Measurements from ENCODE around the gene GRN. TPM values are rescaled to one million over a fixed set of nuclear protein-coding genes. Genes with fewer than 3 reads are reported as not detected.
"Not testable (repeated sequence)": the region's sequence is repeated elsewhere in the genome, so short reads cannot be mapped to it uniquely, and the experiment has no call there.

The GRN gene
- polyA plus RNA-seq, 6 donors from 2014 or later = 102 to 198 (median 110) TPM

- Mint-ChIP-seq H3K36me3 (no peaks in the 10 kb centered on the region), H3K4me1 (peaks cover 10 to 21% (median 11%) of the 10 kb centered on the region in 3 donors), H3K4me3 (peak overlapping the region in 5 of 8 donors; percentile 21 to 77 (median 74))
These were observed 17.4 kb downstream of the GRN start for GRCh38 chr17:44362459-44362948.

DNA sequence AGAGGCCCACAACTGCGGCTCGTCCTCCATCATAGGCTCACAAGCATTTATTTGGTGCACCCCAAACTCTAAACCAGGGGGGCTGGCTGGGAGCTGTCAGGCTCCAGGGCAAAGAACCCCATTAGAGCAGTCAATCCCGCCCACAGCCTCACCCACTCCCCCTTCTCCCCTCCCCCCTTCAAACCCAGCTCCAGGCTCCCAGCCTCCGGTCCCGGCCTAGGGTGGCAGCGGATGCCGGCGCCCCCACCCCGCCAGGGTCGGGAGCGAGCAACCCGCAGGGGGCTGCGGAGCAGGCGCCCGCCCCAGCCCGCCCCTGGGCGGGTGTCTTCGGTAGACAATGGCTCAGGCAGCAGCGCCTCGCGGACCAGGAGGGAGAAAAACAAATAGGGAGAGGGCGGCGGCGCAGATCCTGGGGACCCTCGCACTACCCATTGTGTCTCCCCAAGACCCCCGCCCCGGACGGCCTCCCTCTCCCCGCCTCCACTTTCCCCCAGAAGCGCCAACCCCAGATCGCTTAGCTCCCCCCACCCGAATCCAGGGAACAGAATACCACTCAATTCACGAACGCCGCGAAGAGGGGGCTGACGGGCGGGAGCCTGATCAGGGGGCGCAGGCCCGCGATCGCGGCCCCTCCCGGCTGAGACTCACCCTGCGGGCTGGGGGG lies 18.0 kb downstream of the GRN start:
- H3K27me3 Mint-ChIP-seq = peaks cover 28 to 61% (median 49%) of the 10 kb centered on the region in 3 donors
- ATAC-seq (ENCODE audit: low read depth in 2 of 2) (peak; percentile 27 to 34), DNase-seq (no peak)
- peak overlapping the region; percentile 21 to 88 (median 78) for H3K4me3 Mint-ChIP-seq
- H3K27ac Mint-ChIP-seq = no peak overlapping the region
- H3K4me1 Mint-ChIP-seq = peaks cover 10 to 19% (median 11%) of the 10 kb centered on the region in 3 donors
- H3K9me3 Mint-ChIP-seq = no peaks in the 10 kb centered on the region
- no peaks in the 10 kb centered on the region for H3K36me3 Mint-ChIP-seq

More at GRCh38 chr17:44362459-44362948, 17.4 kb downstream of the GRN start:
- H3K27ac Mint-ChIP-seq = no peak overlapping the region
- peaks cover 24 to 55% (median 43%) of the 10 kb centered on the region in 3 donors for H3K27me3 Mint-ChIP-seq
- ATAC-seq (ENCODE audit: low read depth in 2 of 2) (no peak), DNase-seq (no peak)
- no peaks in the 10 kb centered on the region for H3K9me3 Mint-ChIP-seq

- Mint-ChIP-seq H3K27ac (peak within 1 kb of the TSS in 1 of 6 donors; percentile 84), H3K4me3 (peak within 1 kb of the TSS; percentile 49 to 93 (median 86)), H3K36me3 (no peaks in the 10 kb centered on the region), H3K4me1 (peaks cover 8 to 19% (median 9%) of the 10 kb centered on the region in 3 donors), H3K9me3 (no peaks in the 10 kb centered on the region), H3K27me3 (peaks cover 28 to 66% (median 55%) of the 10 kb centered on the region in 3 donors)
- peak; percentile 68 for DNase-seq
- ATAC-seq (ENCODE audit: low read depth in 2 of 2) = peak; percentile 89 to 91
These were observed 18.6 kb downstream of the GRN start, which contains the start of gene FAM171A2 for GRCh38 chr17:44363613-44364159. Gene FAM171A2 (minus strand): TSS chr17:44363853. CDS start chr17:44363714, 139 bp downstream.

DNA sequence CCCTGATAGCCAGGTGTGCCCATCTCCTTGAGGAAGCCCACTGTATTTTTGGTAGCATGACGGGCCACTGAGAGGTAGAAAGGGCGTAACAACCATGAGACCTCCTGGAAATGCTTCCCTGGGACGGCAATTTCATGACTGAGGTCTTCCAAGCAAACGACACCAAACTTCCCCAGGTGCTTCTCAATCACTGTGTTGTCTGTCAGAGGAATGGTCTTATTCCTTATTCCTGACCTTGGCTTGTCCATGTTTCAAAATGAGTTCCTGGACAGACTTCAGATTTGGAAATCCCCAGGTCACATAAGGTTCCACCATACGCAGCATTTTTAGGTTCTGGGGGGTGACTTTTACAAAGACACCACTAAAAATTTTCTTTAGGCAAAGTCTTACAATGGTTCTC lies 19.9 kb downstream of the GRN start:
- H3K27me3 Mint-ChIP-seq = peaks cover 36 to 75% (median 55%) of the 10 kb centered on the region in 3 donors
- H3K36me3 Mint-ChIP-seq; ATAC-seq (ENCODE audit: low read depth in 2 of 2); DNase-seq; H3K27ac Mint-ChIP-seq; H3K9me3 Mint-ChIP-seq: not testable (repeated sequence)
- H3K4me1 Mint-ChIP-seq = peaks cover 0 to 20% (median 4%) of the 10 kb centered on the region in 3 donors
- H3K4me3 Mint-ChIP-seq = peak overlapping the region in 7 of 8 donors; percentile 30 to 91 (median 73)

DNA sequence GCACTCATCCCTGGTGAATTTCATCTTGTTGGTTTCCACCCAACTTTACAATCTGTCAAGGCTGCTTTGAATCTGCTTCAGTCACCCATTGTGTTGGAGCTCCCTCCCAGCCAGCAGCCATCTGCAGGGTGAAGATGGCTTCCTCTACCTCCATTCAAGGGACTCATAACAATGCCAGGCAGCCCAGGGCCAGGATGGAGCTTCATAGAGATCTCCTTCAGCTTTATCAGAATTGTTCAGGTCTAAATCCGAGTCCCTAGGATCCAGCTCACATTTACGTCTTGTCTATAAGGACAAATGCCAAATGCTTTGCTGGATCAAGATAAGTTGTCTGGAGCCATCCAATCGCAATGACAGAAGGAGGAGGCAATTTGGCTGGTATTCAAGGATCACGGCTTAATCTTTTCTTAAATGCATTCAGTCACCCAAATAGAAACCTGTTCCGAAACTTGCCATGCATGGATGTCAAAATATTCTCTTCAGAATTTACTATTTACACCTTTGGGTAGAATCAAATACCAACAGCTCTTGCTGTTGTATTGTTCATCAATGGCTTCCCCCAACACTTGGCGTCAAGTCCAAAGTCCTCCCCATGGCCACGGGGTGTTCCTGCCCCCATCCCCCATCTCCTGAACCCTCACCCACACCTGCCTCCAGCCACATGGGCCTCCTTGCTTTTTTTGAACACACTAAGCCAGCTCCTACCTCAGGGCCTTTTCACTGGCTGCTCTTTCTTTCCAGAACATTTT lies 22.3 kb downstream of the GRN start:
- H3K4me3 Mint-ChIP-seq = no peak overlapping the region
- no peaks in the 10 kb centered on the region for H3K9me3 Mint-ChIP-seq
- H3K27ac Mint-ChIP-seq = no peak overlapping the region

GRCh38 chr17:44368391-44369243 lies 23.5 kb downstream of the GRN start:
- not testable (repeated sequence) for H3K4me3 Mint-ChIP-seq; H3K9me3 Mint-ChIP-seq; H3K36me3 Mint-ChIP-seq; DNase-seq; ATAC-seq (ENCODE audit: low read depth in 2 of 2); H3K27ac Mint-ChIP-seq
- peaks cover 0 to 18% (median 0%) of the 10 kb centered on the region in 3 donors for H3K4me1 Mint-ChIP-seq
- H3K27me3 Mint-ChIP-seq = peaks cover 47 to 79% (median 58%) of the 10 kb centered on the region in 3 donors

More for the DNA sequence above, 22.3 kb downstream of the GRN start:
- ATAC-seq (ENCODE audit: low read depth in 2 of 2) (no peak), DNase-seq (no peak)
- peaks cover 0 to 20% (median 4%) of the 10 kb centered on the region in 3 donors for H3K4me1 Mint-ChIP-seq
- H3K36me3 Mint-ChIP-seq = no peaks in the 10 kb centered on the region
- H3K27me3 Mint-ChIP-seq = peaks cover 42 to 75% (median 58%) of the 10 kb centered on the region in 3 donors

DNA sequence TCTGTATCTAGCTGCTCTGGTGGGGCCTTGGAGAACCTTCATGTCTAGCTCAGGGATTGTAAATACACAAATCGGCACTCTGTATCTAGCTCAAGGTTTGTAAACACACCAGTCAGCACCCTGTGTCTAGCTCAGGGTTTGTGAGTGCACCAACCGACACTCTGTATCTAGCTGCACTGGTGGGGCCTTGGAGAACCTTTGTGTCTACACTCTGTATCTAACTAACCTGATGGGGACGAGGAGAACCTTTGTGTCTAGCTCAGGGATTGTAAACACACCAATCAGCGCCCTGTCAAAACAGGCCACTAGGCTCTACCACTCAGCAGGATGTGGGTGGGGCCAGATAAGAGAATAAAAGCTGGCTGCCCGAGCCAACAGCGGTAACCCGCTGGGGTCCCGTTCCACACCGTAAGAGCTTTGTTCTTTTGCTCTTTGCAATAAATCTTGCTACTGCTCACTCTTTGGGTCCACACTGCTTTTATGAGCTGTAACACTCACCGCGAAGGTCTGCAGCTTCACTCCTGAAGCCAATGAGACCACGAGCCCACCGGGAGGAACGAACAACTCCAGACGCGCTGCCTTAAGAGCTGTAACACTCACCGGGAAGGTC lies 24.4 kb downstream of the GRN start:
- DNase-seq; H3K36me3 Mint-ChIP-seq; H3K9me3 Mint-ChIP-seq; H3K27ac Mint-ChIP-seq; ATAC-seq (ENCODE audit: low read depth in 2 of 2): not testable (repeated sequence)
- peaks cover 48 to 87% (median 58%) of the 10 kb centered on the region in 3 donors for H3K27me3 Mint-ChIP-seq
- H3K4me1 Mint-ChIP-seq = peaks cover 0 to 11% (median 0%) of the 10 kb centered on the region in 3 donors
- peak overlapping the region in 6 of 8 donors; percentile 31 to 72 (median 44) for H3K4me3 Mint-ChIP-seq

DNA sequence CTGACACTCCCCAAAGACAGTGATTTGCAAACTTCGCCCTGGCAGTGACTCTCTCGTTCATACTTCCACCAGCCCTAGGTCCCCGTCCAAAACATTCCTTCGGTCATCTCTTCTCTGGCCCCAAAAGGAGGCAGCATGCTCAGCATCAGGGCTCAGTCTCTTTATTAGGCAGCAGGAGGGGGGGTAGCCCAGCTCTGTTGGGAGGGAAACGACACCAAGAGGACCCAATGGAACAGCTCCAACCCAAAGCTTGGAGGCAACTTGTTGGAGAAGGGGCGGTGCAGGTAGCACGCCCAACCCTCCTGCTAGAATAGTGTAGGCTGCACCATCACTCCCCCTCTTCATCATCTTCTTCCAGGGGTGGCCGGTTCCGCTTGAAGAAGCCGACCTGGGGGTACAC lies 26.9 kb downstream of the GRN start:
- no peak overlapping the region for H3K4me3 Mint-ChIP-seq
- no peaks in the 10 kb centered on the region for H3K9me3 Mint-ChIP-seq
- H3K27me3 Mint-ChIP-seq = peaks cover 34 to 78% (median 43%) of the 10 kb centered on the region in 3 donors
- DNase-seq (no peak), ATAC-seq (ENCODE audit: low read depth in 2 of 2) (no peak)
- peak overlapping the region in 1 of 6 donors; percentile 37 for H3K27ac Mint-ChIP-seq
- no peaks in the 10 kb centered on the region for H3K36me3 Mint-ChIP-seq
- peaks cover 0 to 7% (median 4%) of the 10 kb centered on the region in 3 donors for H3K4me1 Mint-ChIP-seq

DNA sequence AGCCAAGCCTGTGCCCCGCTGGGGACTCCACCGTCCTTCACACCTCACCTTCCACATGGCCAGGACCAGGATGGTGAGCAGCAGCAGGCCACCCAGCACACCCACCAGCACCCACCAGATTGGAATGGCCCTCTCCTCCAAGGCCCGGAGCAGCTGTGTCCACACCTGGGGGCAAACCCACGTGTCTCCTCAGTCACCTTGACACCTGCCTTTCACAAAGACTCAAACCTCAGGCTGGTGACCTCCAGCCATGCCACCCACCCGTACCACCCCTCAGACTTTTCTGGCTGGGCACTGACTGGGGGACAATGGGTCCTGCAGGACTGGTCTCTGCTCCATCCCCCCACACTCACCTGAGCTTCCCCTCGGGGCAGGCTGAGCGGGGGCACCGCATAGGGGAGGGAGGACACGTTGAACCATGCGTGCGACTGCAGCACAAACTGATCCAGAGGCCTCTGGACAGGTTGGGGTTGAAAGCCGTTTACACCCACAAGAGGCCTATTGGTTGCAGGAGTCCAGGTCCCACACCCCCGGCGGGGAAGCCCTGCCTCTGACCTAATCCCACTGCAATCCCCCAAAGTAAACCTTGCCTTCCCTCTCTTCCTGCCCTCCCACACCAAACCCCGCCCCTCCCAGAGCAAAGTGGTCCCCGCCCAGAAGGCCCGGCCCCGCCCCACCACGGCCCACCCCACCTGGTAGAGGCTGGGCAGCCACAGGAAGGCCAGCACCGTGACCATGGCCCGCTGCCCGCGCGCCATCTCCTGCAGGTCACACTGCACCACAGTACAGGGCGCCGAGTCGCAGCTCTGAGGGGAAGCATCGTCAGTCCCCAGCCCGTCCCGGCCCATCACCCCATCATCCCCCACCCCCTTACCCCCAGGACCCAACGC lies 29.4 kb downstream of the GRN start:
- no peaks in the 10 kb centered on the region for H3K36me3 Mint-ChIP-seq
- H3K9me3 Mint-ChIP-seq = no peaks in the 10 kb centered on the region
- peaks cover 0 to 4% (median 3%) of the 10 kb centered on the region in 3 donors for H3K4me1 Mint-ChIP-seq
- no peak for ATAC-seq (ENCODE audit: low read depth in 2 of 2)
- H3K27ac Mint-ChIP-seq = no peak overlapping the region
- H3K4me3 Mint-ChIP-seq = no peak overlapping the region
- H3K27me3 Mint-ChIP-seq = peaks cover 21 to 65% (median 36%) of the 10 kb centered on the region in 3 donors
- no peak for DNase-seq

DNA sequence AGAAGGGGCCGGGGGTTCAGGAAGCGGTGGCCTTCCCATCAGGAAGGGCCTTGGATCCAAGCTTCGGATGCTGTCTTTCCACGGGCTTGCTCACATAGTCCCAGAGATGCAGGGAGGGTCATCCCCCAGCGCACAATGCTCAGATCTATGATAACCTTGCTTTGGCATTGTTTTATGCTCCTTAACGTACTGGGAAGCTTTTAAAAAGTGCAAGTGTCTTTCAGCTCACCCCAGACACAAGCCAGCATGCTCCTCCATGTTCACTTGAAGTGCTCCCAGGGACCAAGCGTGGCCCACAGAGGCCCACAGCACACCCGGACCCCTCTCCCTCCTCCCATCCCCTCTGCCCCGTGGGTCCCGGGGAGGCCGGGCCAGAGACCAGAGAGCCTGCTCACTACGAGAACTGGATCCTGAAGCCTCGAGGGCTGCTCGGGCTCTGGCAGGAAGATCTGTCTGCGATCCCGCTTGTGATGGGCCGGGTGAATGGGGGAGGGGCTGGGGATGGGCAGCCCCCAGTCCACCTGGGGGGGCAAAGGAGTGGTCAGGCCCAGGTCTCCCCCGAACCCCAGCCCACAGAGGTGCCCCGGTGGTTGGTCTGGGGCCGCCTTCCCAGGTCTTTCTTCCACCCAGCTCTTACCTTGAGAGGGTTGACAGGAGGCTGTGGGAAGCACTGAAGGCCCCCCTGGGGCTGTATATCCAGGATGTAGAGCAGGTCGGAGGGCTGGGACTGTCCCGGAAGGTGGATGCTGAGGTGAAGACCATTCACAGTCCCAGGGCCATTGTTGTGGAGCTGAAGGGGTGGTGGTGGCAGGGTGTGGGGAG lies 30.3 kb downstream of the GRN start:
- peaks cover 0 to 4% (median 0%) of the 10 kb centered on the region in 3 donors for H3K4me1 Mint-ChIP-seq
- H3K4me3 Mint-ChIP-seq = no peak overlapping the region
- H3K36me3 Mint-ChIP-seq = no peaks in the 10 kb centered on the region
- peaks cover 17 to 60% (median 36%) of the 10 kb centered on the region in 3 donors for H3K27me3 Mint-ChIP-seq
- H3K9me3 Mint-ChIP-seq = no peaks in the 10 kb centered on the region
- H3K27ac Mint-ChIP-seq = no peak overlapping the region
- DNase-seq (no peak), ATAC-seq (ENCODE audit: low read depth in 2 of 2) (no peak)

DNA sequence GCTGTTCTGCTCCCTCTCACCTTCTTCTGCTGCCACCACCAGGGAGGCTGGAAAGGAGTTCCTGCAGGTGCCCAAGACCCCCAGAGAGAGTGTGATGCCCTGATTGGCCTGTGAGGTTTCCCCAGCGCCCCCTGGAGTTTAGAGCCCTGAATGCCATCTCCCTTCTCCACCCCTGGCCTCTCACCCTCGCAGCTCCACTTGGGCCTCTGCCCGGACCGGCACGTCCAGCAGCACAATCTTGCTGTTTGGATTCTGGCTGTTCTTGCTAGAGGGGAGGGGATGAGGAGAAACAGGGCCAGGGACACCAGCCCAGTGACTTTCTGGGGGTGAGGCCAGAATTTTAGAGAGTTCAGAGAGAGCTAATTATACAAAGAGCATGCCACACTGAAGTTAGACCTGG lies 31.0 kb downstream of the GRN start:
- Mint-ChIP-seq H3K4me3 (no peak overlapping the region), H3K27me3 (peaks cover 17 to 53% (median 31%) of the 10 kb centered on the region in 3 donors), H3K4me1 (peaks cover 0 to 4% (median 0%) of the 10 kb centered on the region in 3 donors), H3K27ac (no peak overlapping the region), H3K9me3 (no peaks in the 10 kb centered on the region), H3K36me3 (no peaks in the 10 kb centered on the region)
- DNase-seq (no peak), ATAC-seq (ENCODE audit: low read depth in 2 of 2) (peak; percentile 37 to 39)
